HG03045 (cell line): ENCODE measurements around the gene DNAJC25.
"Not testable (repeated sequence)": the region's sequence is repeated elsewhere in the genome, so short reads cannot be mapped to it uniquely, and the experiment has no call there.

Source experiments
- ATAC-seq: cut with Tn5 transposase; IDR thresholded peaks from one replicate; pipeline ENCODE4 v1.9.1; 2021; ENCODE audit warnings: mild to moderate bottlenecking, moderate library complexity; ENCODE audit not compliant: unreplicated experiment

DNAJC25 gene

GRCh38 chr9:111631214-111631971 lies at the start of gene DNAJC25:
Gene DNAJC25, plus strand, starts transcription at chr9:111631334. Its CDS starts 74 bp downstream, at chr9:111631408.
- ATAC-seq: peak; percentile 98

- no peak for ATAC-seq
Observed at GRCh38 chr9:111582888-111583287, 48.2 kb upstream of the DNAJC25 start.

- ATAC-seq: no peak
Observed at GRCh38 chr9:111586378-111586777, 44.8 kb upstream of the DNAJC25 start.

GRCh38 chr9:111588846-111589245 lies 42.3 kb upstream of the DNAJC25 start:
- no peak for ATAC-seq

- no peak for ATAC-seq
Observed at GRCh38 chr9:111597852-111598732, 33.0 kb upstream of the DNAJC25 start.

- no peak for ATAC-seq
Observed at GRCh38 chr9:111598733-111599091, 32.4 kb upstream of the DNAJC25 start.

- ATAC-seq: no peak
Observed at GRCh38 chr9:111599092-111599954, 31.8 kb upstream of the DNAJC25 start, which contains the start of gene PTGR1. Gene PTGR1, minus strand, starts transcription at chr9:111599647. Its CDS starts 2,225 bp downstream, at chr9:111597422.

GRCh38 chr9:111599955-111600343 lies 31.2 kb upstream of the DNAJC25 start:
- no peak for ATAC-seq

- no peak for ATAC-seq
Observed at GRCh38 chr9:111601237-111602018, 29.7 kb upstream of the DNAJC25 start.

GRCh38 chr9:111603041-111603440 lies 28.1 kb upstream of the DNAJC25 start:
- no peak for ATAC-seq

- no peak for ATAC-seq
Observed at GRCh38 chr9:111604054-111604615, 27.0 kb upstream of the DNAJC25 start.

GRCh38 chr9:111605041-111605559 lies 26.0 kb upstream of the DNAJC25 start:
- ATAC-seq: no peak

GRCh38 chr9:111610149-111610548 lies 21.0 kb upstream of the DNAJC25 start:
- ATAC-seq: no peak

- no peak for ATAC-seq
Observed at GRCh38 chr9:111610845-111611244, 20.3 kb upstream of the DNAJC25 start.

GRCh38 chr9:111613436-111614040 lies 17.6 kb upstream of the DNAJC25 start:
- ATAC-seq: no peak

GRCh38 chr9:111615928-111616327 lies 15.2 kb upstream of the DNAJC25 start:
- ATAC-seq: no peak

GRCh38 chr9:111617349-111617748 lies 13.8 kb upstream of the DNAJC25 start:
- not testable (repeated sequence) for ATAC-seq

- ATAC-seq: no peak
Observed at GRCh38 chr9:111621895-111622480, 9.1 kb upstream of the DNAJC25 start.

- ATAC-seq: no peak
Observed at GRCh38 chr9:111622626-111623025, 8.5 kb upstream of the DNAJC25 start.
